Fibroblast of lung (primary cell): ENCODE data around the gene SENP5. TPM values are rescaled to one million over a fixed set of nuclear protein-coding genes. Genes with fewer than 3 reads are reported as not detected.

ENCODE experiments used
- DNase-seq, 2 donors: peaks; one replicate each; pipeline versions ENCODE4 v3.0.0 to v3.0.0-alpha.2; 2010; ENCODE audit warnings: low read depth in 2 of 2
- H2AFZ ChIP-seq: 2 replicates; pipeline ENCODE4 v1.5.1; 2012; ENCODE audit warnings: low read length, control low read depth, inconsistent platforms
- H3K27ac ChIP-seq: 2 replicates; pipeline ENCODE4 v1.5.1; 2011; ENCODE audit warnings: low read length, control low read depth; ENCODE audit not compliant: insufficient read depth
- H3K27me3 ChIP-seq: 2 replicates; pipeline ENCODE4 v1.5.1; 2011; ENCODE audit warnings: mild to moderate bottlenecking, low read length; ENCODE audit not compliant: control insufficient read depth, insufficient read depth
- H3K36me3 ChIP-seq: 2 replicates; pipeline ENCODE4 v1.5.1; 2011; ENCODE audit warnings: low read length; ENCODE audit not compliant: control insufficient read depth, insufficient read depth
- H3K4me1 ChIP-seq: 2 replicates; pipeline ENCODE4 v1.5.1; 2011; ENCODE audit warnings: low read length; ENCODE audit not compliant: control insufficient read depth, insufficient read depth; ENCODE audit errors: extremely low read depth
- H3K4me2 ChIP-seq: 2 replicates; pipeline ENCODE4 v1.5.1; 2011; ENCODE audit warnings: low read length, control low read depth; ENCODE audit not compliant: insufficient read depth; ENCODE audit errors: extremely low read depth
- H3K4me3 ChIP-seq, 4 experiments: fragments of 200-600 bp in 1 of 4; sonication (generic) in 1 of 4; replicated peaks in 1 of 4; 2 replicates each; pipeline ENCODE4 v1.5.1; 2011 to 2016; ENCODE audit warnings: low read length in 4 of 4, low read depth in 3 of 4, mild to moderate bottlenecking in 3 of 4, control low read depth in 2 of 4, inconsistent platforms in 1 of 4, mixed read lengths in 1 of 4; ENCODE audit not compliant: insufficient read depth in 1 of 4; ENCODE audit errors: control extremely low read depth in 1 of 4
- H3K79me2 ChIP-seq: 2 replicates; pipeline ENCODE4 v1.5.1; 2012; ENCODE audit warnings: mild to moderate bottlenecking, low read length, inconsistent platforms; ENCODE audit not compliant: control insufficient read depth, insufficient read depth
- H3K9ac ChIP-seq: 2 replicates; pipeline ENCODE4 v1.5.1; 2011; ENCODE audit warnings: mild to moderate bottlenecking, low read length, control low read depth; ENCODE audit not compliant: insufficient read depth
- H3K9me3 ChIP-seq: 2 replicates; pipeline ENCODE4 v1.5.1; 2012; ENCODE audit warnings: low read depth, low read length; ENCODE audit not compliant: control insufficient read depth, insufficient read depth
- H4K20me1 ChIP-seq: 2 replicates; pipeline ENCODE4 v1.5.1; 2011; ENCODE audit warnings: low read length; ENCODE audit not compliant: control insufficient read depth, insufficient read depth; ENCODE audit errors: extremely low read depth
- EZH2 ChIP-seq: IDR thresholded peaks from 2 replicates; pipeline ENCODE4 v1.5.1; 2012; ENCODE audit warnings: low read length, control low read depth, mild to moderate bottlenecking; ENCODE audit errors: missing control alignments
- polyA plus RNA-seq, 2 donors: library from polyadenylated mRNA; depleted of rRNA in 1 of 2; stranded (reverse) in 1 of 2; unstranded in 1 of 2; fragments of >200 nt; gene quantifications; 2 replicates each; pipeline ENCODE4 v1.2.1, GENCODE V29; 2011 to 2012; ENCODE audit warnings: missing spikeins in 1 of 2
- total RNA-seq: library from RNA; depleted of rRNA; stranded (reverse); fragments of >200 nt; gene quantifications from 2 replicates; pipeline ENCODE4 v1.2.1, GENCODE V29; 2014
- TF ChIP-seq, protein P1 (sequence below), 2 donors: IDR thresholded peaks in 1 of 2; conservative IDR thresholded peaks in 1 of 2; 1 replicate in 1 of 2; 2 replicates in 1 of 2; pipeline ENCODE4 v1.5.1; 2011 to 2012; ENCODE audit warnings: low read length in 2 of 2, control low read depth in 1 of 2, inconsistent platforms in 1 of 2, low read depth in 1 of 2, mild to moderate bottlenecking in 1 of 2

Gene SENP5
- total and polyA plus RNA-seq, 2 donors (not counting 1 experiment from before 2014, with no cell fraction given), result 18.6 to 43.8 TPM

DNA sequence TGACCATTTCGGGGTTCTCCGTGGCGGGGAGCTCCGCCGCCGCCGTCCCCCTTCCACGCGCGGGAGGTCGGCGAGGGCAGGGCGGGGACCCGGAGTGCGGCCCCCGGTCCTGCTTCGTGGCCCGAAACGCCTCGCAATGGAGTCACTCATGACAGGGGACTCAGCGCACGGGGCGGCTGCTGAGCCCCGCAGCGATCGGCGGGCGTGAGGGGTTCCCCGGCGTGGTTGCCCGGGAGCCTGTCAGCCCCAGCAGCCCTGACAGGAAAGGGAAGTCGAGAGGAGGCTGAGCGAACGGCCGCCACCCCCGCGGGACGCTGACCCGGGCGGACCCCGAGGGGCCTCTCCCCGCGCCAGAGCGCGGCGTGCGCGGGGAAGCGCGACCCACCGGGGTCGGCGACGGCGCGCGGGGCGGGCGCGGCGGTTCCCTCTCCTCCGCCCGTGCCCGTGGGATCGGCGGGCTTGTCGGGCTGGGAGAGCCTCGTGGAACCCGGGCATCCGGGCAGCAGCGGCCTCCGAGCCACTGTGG, 101.5 kb downstream of the SENP5 start:
- peak overlapping the region; percentile 37 for H3K9ac ChIP-seq
- no peaks in the 10 kb centered on the region for H3K36me3 ChIP-seq
- H3K4me2 ChIP-seq, result peak overlapping the region; percentile 73
- no peaks in the 10 kb centered on the region for H3K9me3 ChIP-seq
- H4K20me1 ChIP-seq, result no peaks in the 10 kb centered on the region
- no peaks in the 10 kb centered on the region for H3K4me1 ChIP-seq
- H2AFZ ChIP-seq, result peak overlapping the region; percentile 62
- no peak overlapping the region for H3K27ac ChIP-seq
- DNase-seq, result peak in 1 of 2 donors; percentile 6
- no peaks in the 10 kb centered on the region for H3K79me2 ChIP-seq
- peak overlapping the region; percentile 24 to 71 (median 62) for H3K4me3 ChIP-seq
- H3K27me3 ChIP-seq, result no peaks in the 10 kb centered on the region
- TF ChIP-seq EZH2, result no peak
- TF ChIP-seq, protein P1, sequence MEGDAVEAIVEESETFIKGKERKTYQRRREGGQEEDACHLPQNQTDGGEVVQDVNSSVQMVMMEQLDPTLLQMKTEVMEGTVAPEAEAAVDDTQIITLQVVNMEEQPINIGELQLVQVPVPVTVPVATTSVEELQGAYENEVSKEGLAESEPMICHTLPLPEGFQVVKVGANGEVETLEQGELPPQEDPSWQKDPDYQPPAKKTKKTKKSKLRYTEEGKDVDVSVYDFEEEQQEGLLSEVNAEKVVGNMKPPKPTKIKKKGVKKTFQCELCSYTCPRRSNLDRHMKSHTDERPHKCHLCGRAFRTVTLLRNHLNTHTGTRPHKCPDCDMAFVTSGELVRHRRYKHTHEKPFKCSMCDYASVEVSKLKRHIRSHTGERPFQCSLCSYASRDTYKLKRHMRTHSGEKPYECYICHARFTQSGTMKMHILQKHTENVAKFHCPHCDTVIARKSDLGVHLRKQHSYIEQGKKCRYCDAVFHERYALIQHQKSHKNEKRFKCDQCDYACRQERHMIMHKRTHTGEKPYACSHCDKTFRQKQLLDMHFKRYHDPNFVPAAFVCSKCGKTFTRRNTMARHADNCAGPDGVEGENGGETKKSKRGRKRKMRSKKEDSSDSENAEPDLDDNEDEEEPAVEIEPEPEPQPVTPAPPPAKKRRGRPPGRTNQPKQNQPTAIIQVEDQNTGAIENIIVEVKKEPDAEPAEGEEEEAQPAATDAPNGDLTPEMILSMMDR (conservative IDR thresholded peaks at IDR 0.05 in 1 of 2, IDR thresholded peaks at IDR 0.05 in 1 of 2; ENCODE audit: low read depth in 1 of 2, low read length in 2 of 2), result no peak

DNA sequence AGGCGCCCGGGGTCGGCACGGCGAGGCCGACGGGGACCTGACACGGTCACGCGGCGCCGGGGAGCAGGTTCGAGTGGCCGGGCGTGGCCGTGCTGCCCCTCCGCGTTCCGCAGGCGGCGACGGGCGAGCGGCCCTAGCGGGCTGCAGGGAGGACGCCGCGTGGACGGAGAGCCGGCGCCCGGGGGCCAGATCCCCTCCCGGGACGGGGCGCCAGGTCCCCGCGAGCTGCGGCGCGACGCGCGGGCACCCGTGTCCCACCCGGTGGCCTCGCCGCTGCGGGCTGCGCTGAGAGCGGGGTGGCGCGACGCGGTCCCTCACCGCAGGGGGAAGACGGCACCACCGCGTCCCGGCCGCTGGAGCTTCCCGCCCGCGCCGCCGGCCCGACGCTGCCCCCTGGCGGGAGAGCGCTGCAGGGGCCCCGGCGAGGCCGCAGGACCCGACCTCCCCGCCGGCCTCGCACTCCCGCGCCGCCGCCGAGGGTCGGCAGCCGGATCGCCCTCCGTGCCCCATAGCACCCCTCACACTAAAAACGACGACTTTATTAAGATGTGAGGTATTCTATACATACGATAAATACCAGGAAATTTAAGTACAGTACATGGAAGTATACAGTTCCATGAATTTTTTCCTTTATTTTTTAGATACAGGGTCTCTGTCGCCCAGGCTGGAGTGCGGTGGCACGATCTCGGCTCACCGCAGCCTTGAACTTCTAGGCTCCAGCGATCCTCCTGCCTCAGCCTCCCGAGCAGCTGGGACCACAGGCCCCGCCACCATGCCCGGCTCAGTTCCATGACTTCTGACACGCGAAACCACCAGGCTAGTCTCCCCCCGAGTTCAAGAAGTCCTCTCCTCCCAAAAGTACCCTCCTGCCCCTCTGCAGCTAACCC, 102.2 kb downstream of the SENP5 start:
- peak; percentile 27 to 35 for DNase-seq
- Histone ChIP-seq H3K4me2 (peak overlapping the region; percentile 73), H3K9ac (peak overlapping the region; percentile 37), H3K9me3 (no peaks in the 10 kb centered on the region), H3K27ac (no peak overlapping the region), H3K4me3 (peak overlapping the region in 2 of 4 experiments; percentile 56 to 69), H3K27me3 (no peaks in the 10 kb centered on the region), H4K20me1 (no peaks in the 10 kb centered on the region), H3K79me2 (no peaks in the 10 kb centered on the region), H2AFZ (peak overlapping the region; percentile 62), H3K36me3 (no peaks in the 10 kb centered on the region), H3K4me1 (no peaks in the 10 kb centered on the region)
- TF ChIP-seq EZH2, result no peak
- TF ChIP-seq, protein P1 (conservative IDR thresholded peaks at IDR 0.05 in 1 of 2, IDR thresholded peaks at IDR 0.05 in 1 of 2; ENCODE audit: low read depth in 1 of 2, low read length in 2 of 2), result peak; percentile 14 to 29

DNA sequence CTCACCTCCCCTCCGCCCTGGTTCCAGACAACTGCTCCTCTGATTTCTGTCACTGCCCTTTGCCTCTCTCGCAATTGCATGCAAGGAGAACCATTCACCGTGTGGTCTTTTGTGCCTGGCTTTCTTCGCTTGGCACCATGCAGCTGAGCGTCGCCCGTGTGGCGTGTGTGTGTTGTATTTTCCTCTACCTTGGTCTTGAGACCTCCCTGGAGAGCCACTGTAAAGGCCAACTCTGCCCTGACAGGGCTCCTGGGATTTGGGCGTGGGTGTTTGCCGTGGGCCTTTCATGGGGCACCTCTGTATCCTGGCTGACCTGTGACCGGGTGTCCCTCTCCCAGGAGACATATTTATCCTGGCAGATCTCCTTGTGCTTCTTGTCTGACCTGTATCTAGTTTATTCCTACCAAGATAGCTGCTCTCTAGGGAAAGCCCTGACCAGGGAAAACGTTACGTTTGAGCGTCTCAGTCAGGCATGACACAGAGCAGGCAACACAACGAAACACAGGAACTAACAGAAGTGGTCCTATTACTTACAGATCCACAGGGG, 102.9 kb downstream of the SENP5 start:
- no peak overlapping the region for H2AFZ ChIP-seq
- H3K79me2 ChIP-seq, result no peaks in the 10 kb centered on the region
- H3K4me2 ChIP-seq, result no peak overlapping the region
- no peaks in the 10 kb centered on the region for H3K36me3 ChIP-seq
- no peaks in the 10 kb centered on the region for H4K20me1 ChIP-seq
- H3K9ac ChIP-seq, result no peak overlapping the region
- TF ChIP-seq EZH2, result no peak
- TF ChIP-seq, protein P1 (conservative IDR thresholded peaks at IDR 0.05 in 1 of 2, IDR thresholded peaks at IDR 0.05 in 1 of 2; ENCODE audit: low read depth in 1 of 2, low read length in 2 of 2), result no peak
- no peak overlapping the region for H3K27ac ChIP-seq
- H3K9me3 ChIP-seq, result no peaks in the 10 kb centered on the region
- no peak overlapping the region for H3K4me3 ChIP-seq
- no peaks in the 10 kb centered on the region for H3K4me1 ChIP-seq
- no peaks in the 10 kb centered on the region for H3K27me3 ChIP-seq
- no peak for DNase-seq
